RWPE1 (cell line): ENCODE results near the gene SPACA7.

Source experiments
- CTCF ChIA-PET: fragments of 350-600 bp; sonication (Branson Sonifier 250); formaldehyde crosslinking; extraction: SDS; loops from one replicate; lab custom pipeline; 2021; lab: Yijun Ruan, JAX
- POLR2A ChIA-PET: fragments of 400-600 bp; formaldehyde crosslinking; extraction: SDS; loops from one replicate; lab custom pipeline; 2020; ENCODE audit warnings: antibody characterized with exemption; ENCODE audit not compliant: low non-redundant PET; lab: Yijun Ruan, JAX
- DNase-seq: peaks from one replicate; pipeline ENCODE4 v3.0.0; 2012; ENCODE audit warnings: low spot score
- H3K27ac ChIP-seq: fragments of 450-650 bp; 2 replicates; pipeline ENCODE4 v1.5.1; 2017
- TF ChIP-seq, protein P1 (sequence below): fragments of 450-650 bp; conservative IDR thresholded peaks from 2 replicates; pipeline ENCODE4 v1.5.1; 2017; ENCODE audit warnings: low read depth, mild to moderate bottlenecking

Gene SPACA7, protein sequence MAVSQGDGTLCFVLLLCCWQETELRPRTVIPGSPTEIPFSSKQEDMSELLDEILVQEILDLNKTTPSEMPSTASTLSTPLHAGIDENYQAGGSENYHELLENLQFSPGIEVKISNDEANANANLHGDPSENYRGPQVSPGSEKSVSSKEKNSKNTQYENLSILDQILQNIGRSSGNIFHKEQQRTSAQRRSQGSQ

DNA sequence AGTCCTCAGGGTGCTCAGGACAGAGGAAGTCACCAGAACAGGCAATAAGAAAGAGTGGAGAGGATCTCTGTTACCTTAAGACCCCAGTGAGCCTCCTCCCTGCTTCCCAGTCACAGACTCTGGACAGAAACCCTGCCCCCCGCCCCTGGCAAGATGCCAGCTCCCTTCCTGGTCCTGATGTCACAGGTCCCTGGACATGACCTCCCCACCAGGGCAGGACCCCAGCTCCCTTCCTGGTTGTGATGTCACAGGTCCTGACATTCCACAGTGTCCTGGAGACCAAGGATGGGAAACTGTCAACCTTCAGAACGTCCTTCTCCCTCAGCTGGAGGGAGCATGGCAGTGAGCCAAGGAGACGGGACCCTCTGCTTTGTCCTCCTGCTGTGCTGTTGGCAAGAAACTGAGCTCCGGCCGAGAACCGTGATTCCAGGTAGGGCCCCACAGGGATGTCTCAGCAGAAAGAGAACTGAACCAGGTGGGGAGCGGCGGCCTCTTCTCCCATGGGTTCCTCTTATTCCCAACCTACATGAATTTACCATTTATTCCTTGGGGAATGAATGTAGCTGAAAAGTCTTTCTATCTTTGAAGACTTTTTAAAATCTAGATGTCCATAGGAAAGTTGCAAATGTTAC is at the start of gene SPACA7:
SPACA7 (plus strand) TSS at position 306 of the 632 bp plus-strand sequence; CDS start at position 337, 31 bp downstream.
- TF ChIP-seq, protein P1, sequence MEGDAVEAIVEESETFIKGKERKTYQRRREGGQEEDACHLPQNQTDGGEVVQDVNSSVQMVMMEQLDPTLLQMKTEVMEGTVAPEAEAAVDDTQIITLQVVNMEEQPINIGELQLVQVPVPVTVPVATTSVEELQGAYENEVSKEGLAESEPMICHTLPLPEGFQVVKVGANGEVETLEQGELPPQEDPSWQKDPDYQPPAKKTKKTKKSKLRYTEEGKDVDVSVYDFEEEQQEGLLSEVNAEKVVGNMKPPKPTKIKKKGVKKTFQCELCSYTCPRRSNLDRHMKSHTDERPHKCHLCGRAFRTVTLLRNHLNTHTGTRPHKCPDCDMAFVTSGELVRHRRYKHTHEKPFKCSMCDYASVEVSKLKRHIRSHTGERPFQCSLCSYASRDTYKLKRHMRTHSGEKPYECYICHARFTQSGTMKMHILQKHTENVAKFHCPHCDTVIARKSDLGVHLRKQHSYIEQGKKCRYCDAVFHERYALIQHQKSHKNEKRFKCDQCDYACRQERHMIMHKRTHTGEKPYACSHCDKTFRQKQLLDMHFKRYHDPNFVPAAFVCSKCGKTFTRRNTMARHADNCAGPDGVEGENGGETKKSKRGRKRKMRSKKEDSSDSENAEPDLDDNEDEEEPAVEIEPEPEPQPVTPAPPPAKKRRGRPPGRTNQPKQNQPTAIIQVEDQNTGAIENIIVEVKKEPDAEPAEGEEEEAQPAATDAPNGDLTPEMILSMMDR, result no peak
- H3K27ac ChIP-seq, result no peak within 1 kb of the TSS
- ChIA-PET CTCF (no interaction called here), POLR2A (no interaction called here)
- no peak for DNase-seq

DNA sequence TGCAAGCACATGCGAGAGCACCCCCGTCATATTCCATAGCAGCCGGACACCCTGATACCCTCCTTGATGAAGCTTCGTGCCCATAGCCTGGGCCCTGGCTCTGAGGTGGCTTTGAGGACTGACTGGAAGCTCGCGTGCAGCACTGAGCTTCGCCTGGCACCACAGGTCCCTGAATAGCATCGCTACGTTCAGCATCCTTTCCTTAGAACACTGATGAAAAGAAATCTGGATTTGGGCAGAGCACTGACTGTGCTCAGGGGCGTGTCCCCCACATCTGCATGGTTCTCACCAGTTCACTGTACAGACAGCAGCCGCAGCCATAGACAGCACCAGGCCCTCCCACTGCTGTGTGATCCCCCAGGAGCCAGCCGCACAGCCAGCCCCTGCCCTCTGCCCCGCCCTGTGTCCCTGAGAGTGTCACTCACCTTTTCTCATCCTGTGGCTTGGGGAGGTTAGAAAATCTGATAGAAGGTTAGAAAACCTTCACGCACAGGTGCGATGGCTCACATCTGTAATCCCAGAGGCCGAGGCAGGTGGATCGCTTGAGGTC is 49.3 kb upstream of the SPACA7 start:
- TF ChIP-seq, protein P1, result no peak
- POLR2A ChIA-PET, result no interaction called here
- H3K27ac ChIP-seq, result no peak overlapping the region
- no peak for DNase-seq
- CTCF ChIA-PET, result interaction anchor here (0.7 kb wide), 1 partner anchor 117 kb away, joined by 3 read pairs; no protein-coding TSS in a partner anchor

DNA sequence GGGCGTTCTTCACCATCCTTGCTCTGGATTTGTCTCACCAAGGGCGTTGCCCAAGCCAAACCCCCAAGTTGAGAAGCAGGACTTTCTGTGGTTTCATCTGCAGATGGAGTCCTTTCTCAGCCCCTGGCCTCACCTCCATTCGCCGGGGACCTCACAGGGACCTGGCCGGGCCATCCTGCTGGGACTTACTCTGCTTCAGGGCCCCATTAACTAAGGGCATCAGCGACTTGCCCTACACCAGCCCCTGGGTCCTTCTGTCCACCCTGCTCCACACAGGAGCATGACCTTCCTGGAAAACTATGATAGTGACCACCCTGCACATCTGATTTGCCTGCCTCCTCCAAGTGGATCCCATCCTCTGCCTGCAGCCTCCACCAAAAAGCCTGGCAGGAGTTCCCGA is 47.2 kb upstream of the SPACA7 start:
- DNase-seq, result no peak
- no peak overlapping the region for H3K27ac ChIP-seq
- ChIA-PET POLR2A (no interaction called here), CTCF (no interaction called here)
- TF ChIP-seq, protein P1, result no peak

DNA sequence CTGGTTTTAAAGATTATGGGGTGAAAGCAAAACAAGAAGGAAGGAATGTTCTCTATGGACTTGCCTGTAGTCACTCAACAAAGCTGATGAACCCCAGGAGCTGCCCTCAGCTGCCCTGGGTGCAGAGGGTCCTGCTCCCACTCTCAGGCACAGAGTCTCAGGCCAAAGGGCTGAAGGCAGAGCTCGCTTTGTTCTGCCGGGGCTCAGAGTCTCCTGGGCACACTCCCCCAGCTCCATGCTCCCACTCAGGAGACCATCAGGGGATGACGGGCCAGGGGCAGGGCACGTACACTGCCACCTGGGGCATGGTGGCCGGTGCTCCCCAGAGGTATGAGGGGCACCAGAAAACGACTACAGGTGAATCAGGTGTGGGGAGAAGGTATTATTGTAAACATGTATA is 46.8 kb upstream of the SPACA7 start:
- TF ChIP-seq, protein P1, result no peak
- CTCF ChIA-PET, result no interaction called here
- DNase-seq, result no peak
- POLR2A ChIA-PET, result no interaction called here
- no peak overlapping the region for H3K27ac ChIP-seq

DNA sequence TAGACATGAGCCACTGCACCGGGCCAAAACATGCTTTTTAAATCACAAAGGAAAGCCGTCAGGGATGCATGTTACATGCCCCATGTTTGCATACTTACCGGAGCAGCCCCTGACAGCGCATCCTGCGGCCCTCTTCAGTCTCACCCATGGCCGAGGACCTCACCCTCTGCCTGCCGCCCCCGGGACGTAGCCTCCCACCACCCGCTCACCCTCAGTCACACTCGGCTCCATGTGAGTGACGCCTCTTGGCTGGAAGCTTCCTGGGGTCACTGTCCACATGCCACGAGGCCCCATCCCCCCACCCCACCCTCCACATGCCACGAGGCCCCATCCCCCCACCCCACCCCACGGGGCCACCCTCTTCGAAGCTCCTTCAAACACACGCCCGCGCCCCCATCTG is 46.1 kb upstream of the SPACA7 start:
- ChIA-PET POLR2A (no interaction called here), CTCF (no interaction called here)
- TF ChIP-seq, protein P1, result no peak
- no peak for DNase-seq
- H3K27ac ChIP-seq, result no peak overlapping the region

DNA sequence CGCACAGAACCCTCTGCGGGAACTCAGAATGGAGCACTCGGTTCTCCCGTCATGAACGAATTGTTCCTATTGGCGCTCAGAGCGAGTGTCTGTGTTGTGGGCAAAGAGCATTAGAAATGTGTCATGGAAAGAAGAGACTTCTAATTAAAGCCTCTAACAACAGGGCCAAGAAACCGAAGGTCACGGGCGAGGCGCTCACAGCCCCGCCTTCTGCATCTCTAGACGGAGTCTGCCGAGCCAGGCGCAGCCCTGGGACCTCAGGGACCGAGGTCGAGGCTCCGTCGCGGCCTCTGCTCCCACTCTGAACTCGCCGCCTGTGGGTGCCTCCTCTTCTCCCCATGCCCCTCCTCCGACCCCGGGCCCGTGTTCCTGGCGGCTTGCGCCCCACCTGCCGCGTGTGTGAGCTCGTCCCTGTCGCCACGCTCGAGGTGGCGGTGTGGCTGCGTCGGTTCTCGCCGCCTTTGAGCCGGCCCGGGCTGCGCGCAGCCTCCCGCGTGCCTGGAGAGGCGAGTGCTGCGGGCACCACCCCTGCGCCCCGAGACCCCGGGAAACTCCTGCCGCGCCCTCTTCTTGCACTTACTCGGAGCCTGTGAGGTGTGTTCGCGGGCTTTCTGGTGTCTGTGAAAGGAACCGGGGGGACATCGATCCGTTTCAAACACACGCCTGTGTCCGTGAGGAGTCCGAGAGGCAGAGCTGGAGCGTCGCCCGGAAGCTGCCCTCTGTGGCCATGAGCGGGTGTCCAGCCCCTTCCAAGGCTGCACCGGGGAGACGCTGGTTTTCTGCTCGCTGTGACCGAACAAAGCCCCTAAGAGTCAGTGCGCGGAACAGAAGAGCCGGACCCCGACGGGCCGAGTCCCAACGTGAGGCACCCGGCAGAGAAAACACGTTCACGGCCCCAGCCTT is 45.4 kb upstream of the SPACA7 start:
- POLR2A ChIA-PET, result no interaction called here
- TF ChIP-seq, protein P1, result no peak
- no peak overlapping the region for H3K27ac ChIP-seq
- CTCF ChIA-PET, result no interaction called here
- no peak for DNase-seq
